Lower lobe of right lung (tissue), 2 donors: ENCODE data around the gene DCP1A. TPM values are rescaled to one million over a fixed set of nuclear protein-coding genes. Genes with fewer than 3 reads are reported as not detected.

Experiments used
- ATAC-seq, 2 donors: fragments of 200-7000 bp; cut with Tn5 transposase; one replicate each; pipeline ENCODE4 v1.9.1; 2020 to 2022; ENCODE audit warnings: mild to moderate bottlenecking in 2 of 2, moderate library complexity in 2 of 2
- DNase-seq: peaks from one replicate; pipeline ENCODE4 v3.0.0-alpha.2; 2020
- H3K27ac ChIP-seq: fragments of 200-600 bp; one replicate; pipeline ENCODE4 v1.8.0; 2022
- H3K27me3 ChIP-seq: fragments of 200-600 bp; one replicate; pipeline ENCODE4 v1.8.0; 2022; ENCODE audit warnings: low read depth
- H3K36me3 ChIP-seq: fragments of 200-600 bp; one replicate; pipeline ENCODE4 v1.8.0; 2022; ENCODE audit warnings: mild to moderate bottlenecking
- H3K4me1 ChIP-seq: fragments of 200-600 bp; one replicate; pipeline ENCODE4 v1.8.0; 2022
- H3K4me3 ChIP-seq: fragments of 200-600 bp; one replicate; pipeline ENCODE4 v1.8.0; 2022; ENCODE audit warnings: mild to moderate bottlenecking
- H3K9me3 ChIP-seq: fragments of 200-600 bp; one replicate; pipeline ENCODE4 v1.8.0; 2022
- intact Hi-C: fragments of 100-400 bp; cut with DNase I; formaldehyde crosslinking; loops from one replicate; pipeline ENCODE4 v1.11.0; 2022
- total RNA-seq: library from RNA; stranded (reverse); fragmentation: NEBNext Ultra II Directional; extraction: Animal tissue kit (Norgen Biotek cat#: 25700); gene quantifications from one replicate; pipeline ENCODE4 v1.2.1, GENCODE V29; 2021
- TF ChIP-seq, protein P1 (sequence below): fragments of 200-600 bp; IDR thresholded peaks from one replicate; pipeline ENCODE4 v1.8.0; 2022; ENCODE audit warnings: antibody characterized with exemption, mild to moderate bottlenecking
- donor health status: DM: no; HTN: yes; CAD: no; lungs with severe emphysema.

Gene DCP1A
- total RNA-seq, 1 donor from 2014 or later = 25.1 TPM

DNA sequence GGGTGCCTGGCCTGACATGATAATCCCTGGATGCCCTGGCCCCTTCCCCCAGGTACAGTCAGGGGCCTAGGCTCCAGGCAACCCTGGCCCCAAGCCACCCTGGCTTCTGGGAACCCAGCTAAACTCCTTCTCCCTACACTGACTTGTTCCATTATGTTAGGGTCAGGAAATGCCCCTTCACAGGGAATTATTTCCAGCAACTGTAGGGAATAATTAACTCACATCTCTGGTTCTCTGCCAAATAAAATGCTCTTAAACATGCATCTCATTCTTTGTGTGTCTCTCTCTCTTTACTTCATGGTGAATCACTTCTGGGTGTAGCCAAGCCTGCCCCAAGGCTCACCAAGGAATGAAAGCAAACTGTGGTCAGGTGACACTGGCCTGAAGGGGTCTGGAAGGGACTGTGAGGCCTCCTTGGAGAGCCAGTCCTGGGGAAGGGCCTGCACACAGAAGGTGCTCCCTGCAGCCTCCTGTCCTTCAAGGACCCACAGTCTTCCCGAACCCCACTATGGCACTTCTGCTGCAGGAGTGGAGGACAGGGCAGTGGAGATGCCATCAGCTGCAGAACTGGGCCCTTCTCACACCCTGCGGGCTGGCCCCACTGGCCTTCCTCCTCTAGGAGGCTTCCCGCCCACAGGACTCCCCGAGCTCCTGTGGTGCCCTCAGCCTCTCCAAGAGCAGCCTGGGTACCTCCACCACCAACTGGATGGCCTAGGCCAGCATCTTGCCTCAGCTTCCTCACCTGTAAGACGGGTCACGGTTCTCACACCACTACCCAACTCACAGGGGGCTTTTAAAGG is 109.1 kb downstream of the DCP1A start:
- TF ChIP-seq, protein P1, sequence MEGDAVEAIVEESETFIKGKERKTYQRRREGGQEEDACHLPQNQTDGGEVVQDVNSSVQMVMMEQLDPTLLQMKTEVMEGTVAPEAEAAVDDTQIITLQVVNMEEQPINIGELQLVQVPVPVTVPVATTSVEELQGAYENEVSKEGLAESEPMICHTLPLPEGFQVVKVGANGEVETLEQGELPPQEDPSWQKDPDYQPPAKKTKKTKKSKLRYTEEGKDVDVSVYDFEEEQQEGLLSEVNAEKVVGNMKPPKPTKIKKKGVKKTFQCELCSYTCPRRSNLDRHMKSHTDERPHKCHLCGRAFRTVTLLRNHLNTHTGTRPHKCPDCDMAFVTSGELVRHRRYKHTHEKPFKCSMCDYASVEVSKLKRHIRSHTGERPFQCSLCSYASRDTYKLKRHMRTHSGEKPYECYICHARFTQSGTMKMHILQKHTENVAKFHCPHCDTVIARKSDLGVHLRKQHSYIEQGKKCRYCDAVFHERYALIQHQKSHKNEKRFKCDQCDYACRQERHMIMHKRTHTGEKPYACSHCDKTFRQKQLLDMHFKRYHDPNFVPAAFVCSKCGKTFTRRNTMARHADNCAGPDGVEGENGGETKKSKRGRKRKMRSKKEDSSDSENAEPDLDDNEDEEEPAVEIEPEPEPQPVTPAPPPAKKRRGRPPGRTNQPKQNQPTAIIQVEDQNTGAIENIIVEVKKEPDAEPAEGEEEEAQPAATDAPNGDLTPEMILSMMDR = no peak
- Histone ChIP-seq H3K9me3 (no peaks in the 10 kb centered on the region), H3K4me3 (no peak overlapping the region), H3K4me1 (peaks cover 65% of the 10 kb centered on the region), H3K27me3 (no peaks in the 10 kb centered on the region), H3K27ac (peak overlapping the region; percentile 56), H3K36me3 (peaks cover 87% of the 10 kb centered on the region)
- peak; percentile 76 to 81 for ATAC-seq
- no peak for DNase-seq
- intact Hi-C loops = no loop called here

DNA sequence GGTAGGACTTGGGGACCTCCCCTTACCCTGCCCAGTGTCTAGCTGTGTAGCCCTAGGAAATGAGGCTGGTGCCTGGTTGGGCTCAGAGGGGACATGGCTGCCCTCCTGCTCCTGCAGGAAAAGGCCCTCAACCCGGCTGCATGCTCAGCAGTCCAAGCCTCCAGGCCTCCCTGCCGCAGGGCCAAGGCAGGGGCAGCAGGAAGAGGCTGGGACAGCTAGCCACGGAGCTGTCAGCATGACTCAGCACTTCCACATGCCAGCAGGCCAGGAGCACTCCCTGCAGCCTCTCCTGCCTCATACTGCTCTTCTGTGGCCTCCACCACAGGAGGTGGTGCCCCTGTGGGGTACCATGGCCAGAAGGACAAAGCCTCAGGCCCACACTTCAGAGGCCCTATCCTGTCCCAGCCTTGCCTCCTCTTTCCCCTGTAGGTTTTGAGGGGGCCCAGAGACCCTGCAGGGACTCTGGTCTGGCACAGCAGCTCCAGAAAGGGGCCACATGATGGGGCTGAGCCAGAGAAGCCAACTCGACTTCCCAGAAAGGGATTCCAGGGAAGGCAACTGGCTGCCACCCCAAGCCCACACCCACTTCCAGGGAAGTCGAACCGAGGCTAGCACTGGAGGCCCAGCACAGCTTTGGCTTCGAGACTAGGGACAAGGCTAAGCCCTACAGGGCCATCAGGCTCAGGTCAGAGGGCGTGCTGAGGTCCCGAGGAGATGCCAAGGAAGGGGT is 111.1 kb downstream of the DCP1A start:
- DNase-seq = peak; percentile 78

DNA sequence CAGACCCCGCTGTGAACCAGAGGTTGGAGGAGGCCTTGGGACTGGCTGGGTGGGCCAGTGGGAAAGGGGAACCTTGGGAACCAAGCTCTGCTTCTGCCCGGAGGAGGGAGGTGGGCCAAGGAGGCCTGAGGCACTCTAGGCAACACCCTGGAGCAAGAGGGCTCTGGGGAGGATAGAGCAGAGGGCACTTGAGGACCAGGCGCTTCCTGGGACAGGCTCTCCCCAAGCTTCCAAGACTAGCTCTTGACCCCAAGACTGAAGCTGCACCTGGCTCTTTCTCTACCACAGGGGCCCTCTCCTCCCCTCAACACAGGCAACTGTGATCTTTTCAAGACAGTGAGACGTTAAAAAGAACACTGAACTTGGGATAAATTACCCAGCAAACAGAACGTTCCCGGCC is 111.8 kb downstream of the DCP1A start:
- peaks cover 97% of the 10 kb centered on the region for H3K36me3 ChIP-seq

More for the DNA sequence above, 111.1 kb downstream of the DCP1A start:
- intact Hi-C loops = no loop called here
- TF ChIP-seq, protein P1 = no peak
- Histone ChIP-seq H3K4me1 (peaks cover 46% of the 10 kb centered on the region), H3K27ac (peak overlapping the region; percentile 65), H3K9me3 (no peaks in the 10 kb centered on the region), H3K27me3 (no peaks in the 10 kb centered on the region), H3K4me3 (no peak overlapping the region), H3K36me3 (peaks cover 97% of the 10 kb centered on the region)
- peak; percentile 65 to 68 for ATAC-seq

DNA sequence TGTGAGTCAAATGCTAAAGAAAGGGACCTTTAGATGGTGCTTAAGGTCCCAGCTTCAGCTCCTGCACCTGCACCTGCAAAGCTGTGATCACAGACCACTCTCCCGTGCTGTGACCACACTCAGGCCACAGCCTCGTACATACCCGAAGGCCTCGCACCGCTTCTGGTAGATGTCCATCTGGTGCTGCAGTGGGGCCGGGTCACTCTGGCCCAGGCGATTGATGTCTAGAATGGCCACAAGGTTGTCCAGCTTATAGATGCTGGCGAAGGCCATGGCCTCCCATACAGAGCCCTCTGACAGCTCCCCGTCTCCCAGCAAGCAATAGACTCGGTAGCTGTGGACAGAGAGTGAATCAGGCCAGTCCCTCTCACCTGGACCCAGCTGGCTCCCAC is 112.5 kb downstream of the DCP1A start:
- H3K27ac ChIP-seq = no peak overlapping the region
- H3K4me3 ChIP-seq = no peak overlapping the region
- no peaks in the 10 kb centered on the region for H3K27me3 ChIP-seq
- intact Hi-C loops = no loop called here
- H3K4me1 ChIP-seq = peaks cover 33% of the 10 kb centered on the region
- peaks cover 97% of the 10 kb centered on the region for H3K36me3 ChIP-seq
- no peaks in the 10 kb centered on the region for H3K9me3 ChIP-seq
- DNase-seq (no peak), ATAC-seq (no peak)
- TF ChIP-seq, protein P1 = no peak

More for the DNA sequence above, 111.8 kb downstream of the DCP1A start:
- Histone ChIP-seq H3K27ac (peak overlapping the region; percentile 65), H3K9me3 (no peaks in the 10 kb centered on the region), H3K4me3 (no peak overlapping the region), H3K27me3 (no peaks in the 10 kb centered on the region), H3K4me1 (peaks cover 40% of the 10 kb centered on the region)
- intact Hi-C loops = no loop called here
- DNase-seq (no peak), ATAC-seq (no peak)
- TF ChIP-seq, protein P1 = no peak

DNA sequence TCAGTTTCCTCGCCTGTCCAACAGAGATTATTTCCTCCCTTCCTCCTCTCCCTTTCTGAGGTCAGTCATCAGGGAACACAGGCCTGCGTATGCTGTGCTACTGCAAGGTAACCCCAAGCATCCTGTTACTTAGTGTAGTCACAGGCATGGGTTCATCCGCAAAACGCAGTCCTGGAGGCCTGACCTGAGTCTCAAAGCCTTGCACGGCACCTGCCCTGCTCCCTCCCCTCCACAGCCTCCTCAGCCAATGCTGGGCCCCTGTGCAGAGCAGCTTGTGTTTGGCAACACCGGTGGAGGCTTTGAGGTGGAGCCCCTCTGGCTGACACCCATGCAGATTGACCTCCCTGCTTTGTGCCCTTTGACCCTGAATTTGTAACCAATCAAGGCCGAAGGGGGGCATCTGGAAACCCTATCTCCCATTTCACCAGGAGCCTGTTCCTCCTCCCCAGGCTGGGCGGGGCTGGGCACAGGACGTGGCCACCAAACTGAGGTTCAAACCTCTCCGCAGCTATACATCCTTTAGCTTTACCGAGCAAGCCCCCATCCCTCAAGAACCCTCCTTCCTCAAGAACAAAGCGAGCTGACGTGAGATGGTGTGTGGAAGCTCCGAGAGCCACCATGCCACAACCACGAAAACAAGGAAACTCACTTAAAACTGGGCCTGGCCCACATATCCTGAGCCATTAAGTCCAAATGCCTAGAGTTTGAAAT is 113.1 kb downstream of the DCP1A start:
- Histone ChIP-seq H3K4me3 (no peak overlapping the region), H3K27ac (no peak overlapping the region), H3K36me3 (peaks cover 97% of the 10 kb centered on the region), H3K9me3 (no peaks in the 10 kb centered on the region), H3K27me3 (no peaks in the 10 kb centered on the region), H3K4me1 (peaks cover 28% of the 10 kb centered on the region)
- ATAC-seq = no peak
- intact Hi-C loops = no loop called here
- TF ChIP-seq, protein P1 = no peak
- DNase-seq = peak; percentile 22
